CD14-positive monocyte (primary cell): ENCODE results near the gene CHRNA9. TPM values are rescaled to one million over a fixed set of nuclear protein-coding genes. Genes with fewer than 3 reads are reported as not detected.

Experiments used
- DNase-seq, 3 donors: peaks; one replicate each; pipeline ENCODE4 v3.0.0-alpha.2; 2011 to 2022
- H2AFZ ChIP-seq: 2 replicates; pipeline ENCODE4 v1.6.0; 2012; ENCODE audit warnings: mild to moderate bottlenecking, low read depth, low read length, inconsistent platforms; ENCODE audit not compliant: insufficient read depth, poor library complexity, severe bottlenecking
- H3K27ac ChIP-seq, 2 donors: 1 replicate in 1 of 2; 2 replicates in 1 of 2; pipeline ENCODE4 v1.5.1; 2012 to 2013; ENCODE audit warnings: low read length in 2 of 2, control low read depth in 1 of 2, inconsistent platforms in 1 of 2, low read depth in 1 of 2, mild to moderate bottlenecking in 1 of 2
- H3K27me3 ChIP-seq, 2 donors: one replicate each; pipeline versions ENCODE4 v1.6.0 to v1.6.1; 2011 to 2013; ENCODE audit warnings: low read length in 2 of 2; ENCODE audit not compliant: control insufficient read depth in 2 of 2, insufficient read depth in 2 of 2
- H3K36me3 ChIP-seq, 2 donors: replicated peaks in 1 of 2; 1 replicate in 1 of 2; 2 replicates in 1 of 2; pipeline versions ENCODE4 v1.5.1 to v1.6.1; 2012 to 2013; ENCODE audit warnings: low read length in 2 of 2, control low read depth in 1 of 2, inconsistent platforms in 1 of 2, mild to moderate bottlenecking in 1 of 2; ENCODE audit not compliant: insufficient read depth in 2 of 2, control insufficient read depth in 1 of 2
- H3K4me1 ChIP-seq, 2 donors: 1 replicate in 1 of 2; 2 replicates in 1 of 2; pipeline versions ENCODE4 v1.5.1 to v1.6.1; 2012 to 2013; ENCODE audit warnings: low read length in 2 of 2, control low read depth in 1 of 2, inconsistent platforms in 1 of 2, mild to moderate bottlenecking in 1 of 2, moderate library complexity in 1 of 2; ENCODE audit not compliant: insufficient read depth in 2 of 2, control insufficient read depth in 1 of 2
- H3K4me2 ChIP-seq: replicated peaks from 2 replicates; pipeline ENCODE3; 2012; ENCODE audit warnings: low read length, moderate library complexity, mild to moderate bottlenecking; ENCODE audit not compliant: poor library complexity, severe bottlenecking; ENCODE audit errors: extremely low read depth
- H3K4me3 ChIP-seq, 3 experiments: fragments of 200-600 bp in 1 of 3; sonication (generic) in 1 of 3; replicated peaks in 1 of 3; 1 replicate in 2 of 3; 2 replicates in 1 of 3; pipeline ENCODE4 v1.5.1; 2011 to 2013; ENCODE audit warnings: low read length in 3 of 3, mild to moderate bottlenecking in 3 of 3, control low read depth in 2 of 3, low read depth in 2 of 3, inconsistent platforms in 1 of 3, moderate library complexity in 1 of 3
- H3K79me2 ChIP-seq: 2 replicates; pipeline ENCODE4 v1.6.0; 2012; ENCODE audit warnings: mild to moderate bottlenecking, control low read depth, inconsistent platforms, low read length, moderate library complexity; ENCODE audit not compliant: insufficient read depth
- H3K9ac ChIP-seq: 2 replicates; pipeline ENCODE4 v1.6.0; 2017; ENCODE audit warnings: low read length, mild to moderate bottlenecking; ENCODE audit not compliant: insufficient read depth, poor library complexity, severe bottlenecking
- H3K9me3 ChIP-seq, 2 donors: replicated peaks in 1 of 2; 1 replicate in 1 of 2; 2 replicates in 1 of 2; pipeline versions ENCODE4 v1.5.1 to v1.6.1; 2012 to 2013; ENCODE audit warnings: low read length in 2 of 2, control low read depth in 1 of 2; ENCODE audit not compliant: control insufficient read depth in 1 of 2, insufficient read depth in 1 of 2
- H4K20me1 ChIP-seq: 2 replicates; pipeline ENCODE4 v1.6.0; 2012; ENCODE audit warnings: mild to moderate bottlenecking, low read length, control low read depth, moderate library complexity; ENCODE audit not compliant: insufficient read depth
- H3K27ac Mint-ChIP-seq, 7 donors: one replicate each; pipeline ENCODE4 v1.8.0; 2020; ENCODE audit warnings: mild to moderate bottlenecking in 7 of 7, mixed read lengths in 7 of 7, moderate library complexity in 6 of 7, inconsistent platforms in 2 of 7
- H3K27me3 Mint-ChIP-seq, 3 donors: one replicate each; pipeline ENCODE4 v1.8.0; 2021 to 2022; ENCODE audit warnings: low read depth in 3 of 3, mild to moderate bottlenecking in 3 of 3, mixed read lengths in 3 of 3, moderate library complexity in 3 of 3, inconsistent platforms in 1 of 3
- H3K36me3 Mint-ChIP-seq, 2 donors: one replicate each; pipeline ENCODE4 v1.8.0; 2020; ENCODE audit warnings: mixed read lengths in 2 of 2, inconsistent platforms in 1 of 2, mild to moderate bottlenecking in 1 of 2
- H3K4me1 Mint-ChIP-seq: one replicate; pipeline ENCODE4 v1.8.0; 2020; ENCODE audit warnings: mild to moderate bottlenecking, mixed read lengths
- H3K4me3 Mint-ChIP-seq, 2 donors: one replicate each; pipeline ENCODE4 v1.8.0; 2020; ENCODE audit warnings: mild to moderate bottlenecking in 2 of 2, mixed read lengths in 2 of 2, moderate library complexity in 1 of 2
- H3K9me3 Mint-ChIP-seq, 7 donors: one replicate each; pipeline ENCODE4 v1.8.0; 2020 to 2022; ENCODE audit warnings: mixed read lengths in 7 of 7, mild to moderate bottlenecking in 6 of 7, moderate library complexity in 6 of 7, inconsistent platforms in 2 of 7
- CTCF ChIP-seq: fragments of 200-600 bp; IDR thresholded peaks from one replicate; pipeline ENCODE4 v1.8.0; 2022; ENCODE audit warnings: antibody characterized with exemption, mild to moderate bottlenecking
- WGBS: methylation state at CpG from one replicate; pipeline ENCODE4 v1.1.5; 2013; ENCODE audit warnings: missing lambda C conversion rate; ENCODE audit not compliant: insufficient coverage; 5-methylcytosine and 5-hydroxymethylcytosine counted together
- intact Hi-C, 2 donors: fragments of 100-400 bp; cut with micrococcal nuclease; formaldehyde crosslinking; loops; one replicate each; pipeline versions ENCODE4 v1.15.0 to v1.15.1; 2023
- polyA plus RNA-seq, 3 donors: library from polyadenylated mRNA; depleted of rRNA in 1 of 3; unstranded in 2 of 3; stranded (reverse) in 1 of 3; fragments of 300-500 nt in 2 of 3; fragments of >200 nt in 1 of 3; fragmentation: Illumina TruSeq in 2 of 3; gene quantifications; 1 replicate in 2 of 3; 2 replicates in 1 of 3; pipeline ENCODE4 v1.2.3, GENCODE V29; 2012 to 2021

The CHRNA9 gene
- polyA plus RNA-seq, 3 donors, result not detected

- TF ChIP-seq CTCF, result no peak
- H3K4me1 ChIP-seq, result peaks cover 32 to 44% of the 10 kb centered on the region in 2 donors
- Mint-ChIP-seq H3K36me3 (no peaks in the 10 kb centered on the region), H3K9me3 (peaks cover 0 to 9% (median 5%) of the 10 kb centered on the region in 7 donors), H3K27me3 (no peaks in the 10 kb centered on the region), H3K27ac (no peak overlapping the region), H3K4me1 (peaks cover 42% of the 10 kb centered on the region), H3K4me3 (no peak overlapping the region)
- H3K27ac ChIP-seq, result no peak overlapping the region
- H3K9ac ChIP-seq, result no peak overlapping the region
- no peak overlapping the region for H3K4me2 ChIP-seq
- WGBS, result 100% methylated on average over 4 of the region's 4 CpGs
- no peak overlapping the region for H3K4me3 ChIP-seq
- no peaks in the 10 kb centered on the region for H4K20me1 ChIP-seq
- no peaks in the 10 kb centered on the region for H3K27me3 ChIP-seq
- H2AFZ ChIP-seq, result no peak overlapping the region
- no peak for DNase-seq
- peaks cover 10% of the 10 kb centered on the region in 2 donors for H3K9me3 ChIP-seq
- intact Hi-C loops, result no loop called here
- no peaks in the 10 kb centered on the region for H3K79me2 ChIP-seq
- H3K36me3 ChIP-seq, result no peaks in the 10 kb centered on the region
Measured at GRCh38 chr4:40295572-40295971, 39.6 kb upstream of the CHRNA9 start.

GRCh38 chr4:40299126-40299525 is 36.0 kb upstream of the CHRNA9 start:
- DNase-seq, result no peak
- 100% methylated on average over 1 of the region's 6 CpGs for WGBS
- Histone ChIP-seq H2AFZ (peak overlapping the region; percentile 22), H3K4me1 (peaks cover 20 to 27% of the 10 kb centered on the region in 2 donors), H3K79me2 (no peaks in the 10 kb centered on the region), H3K36me3 (no peaks in the 10 kb centered on the region), H4K20me1 (no peaks in the 10 kb centered on the region), H3K9me3 (peaks cover 10% of the 10 kb centered on the region in 2 donors), H3K27ac (peak overlapping the region in 1 of 2 donors; percentile 21), H3K4me2 (no peak overlapping the region), H3K9ac (no peak overlapping the region), H3K4me3 (no peak overlapping the region), H3K27me3 (no peaks in the 10 kb centered on the region)
- no peak for TF ChIP-seq CTCF
- Mint-ChIP-seq H3K27me3 (peaks cover 0 to 4% (median 2%) of the 10 kb centered on the region in 3 donors), H3K36me3 (peaks cover 2% of the 10 kb centered on the region in 2 donors), H3K4me1 (peaks cover 29% of the 10 kb centered on the region), H3K9me3 (peaks cover 0 to 7% (median 3%) of the 10 kb centered on the region in 7 donors), H3K27ac (no peak overlapping the region), H3K4me3 (no peak overlapping the region)
- intact Hi-C loops, result no loop called here
